Measurements from ENCODE around the gene SOBP. TPM values are rescaled to one million over a fixed set of nuclear protein-coding genes. Genes with fewer than 3 reads are reported as not detected.
"Not testable (repeated sequence)": the region's sequence is repeated elsewhere in the genome, so short reads cannot be mapped to it uniquely, and the experiment has no call there.

Gene SOBP
- total and polyA plus RNA-seq, 7 donors: 5.7 to 27.6 (median 19.5) TPM

GRCh38 chr6:107517274-107517673 is 27.4 kb downstream of the SOBP start:
- ATAC-seq: no peak
- H3K36me3 ChIP-seq (ENCODE audit: insufficient read depth in 1 of 2, low read depth in 1 of 2): peaks cover 0 to 15% of the 10 kb centered on the region in 2 donors
- H3K4me3 ChIP-seq: no peak overlapping the region
- no peaks in the 10 kb centered on the region for H3K9me3 ChIP-seq
- peaks cover under 1% of the 10 kb centered on the region for H3K4me1 ChIP-seq
- H3K27me3 ChIP-seq (ENCODE audit: insufficient read depth in 3 of 3, low read length in 2 of 3): no peaks in the 10 kb centered on the region
- no peak overlapping the region for H3K27ac ChIP-seq
- no peak for DNase-seq
- WGBS, 3 donors: 96 to 100% (median 98%) methylated on average over 1 of the region's 1 CpG
- TF ChIP-seq, protein P1, sequence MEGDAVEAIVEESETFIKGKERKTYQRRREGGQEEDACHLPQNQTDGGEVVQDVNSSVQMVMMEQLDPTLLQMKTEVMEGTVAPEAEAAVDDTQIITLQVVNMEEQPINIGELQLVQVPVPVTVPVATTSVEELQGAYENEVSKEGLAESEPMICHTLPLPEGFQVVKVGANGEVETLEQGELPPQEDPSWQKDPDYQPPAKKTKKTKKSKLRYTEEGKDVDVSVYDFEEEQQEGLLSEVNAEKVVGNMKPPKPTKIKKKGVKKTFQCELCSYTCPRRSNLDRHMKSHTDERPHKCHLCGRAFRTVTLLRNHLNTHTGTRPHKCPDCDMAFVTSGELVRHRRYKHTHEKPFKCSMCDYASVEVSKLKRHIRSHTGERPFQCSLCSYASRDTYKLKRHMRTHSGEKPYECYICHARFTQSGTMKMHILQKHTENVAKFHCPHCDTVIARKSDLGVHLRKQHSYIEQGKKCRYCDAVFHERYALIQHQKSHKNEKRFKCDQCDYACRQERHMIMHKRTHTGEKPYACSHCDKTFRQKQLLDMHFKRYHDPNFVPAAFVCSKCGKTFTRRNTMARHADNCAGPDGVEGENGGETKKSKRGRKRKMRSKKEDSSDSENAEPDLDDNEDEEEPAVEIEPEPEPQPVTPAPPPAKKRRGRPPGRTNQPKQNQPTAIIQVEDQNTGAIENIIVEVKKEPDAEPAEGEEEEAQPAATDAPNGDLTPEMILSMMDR (IDR thresholded peaks at IDR 0.05): no peak
- intact Hi-C loops (cut with DNase I): no loop called here

DNA sequence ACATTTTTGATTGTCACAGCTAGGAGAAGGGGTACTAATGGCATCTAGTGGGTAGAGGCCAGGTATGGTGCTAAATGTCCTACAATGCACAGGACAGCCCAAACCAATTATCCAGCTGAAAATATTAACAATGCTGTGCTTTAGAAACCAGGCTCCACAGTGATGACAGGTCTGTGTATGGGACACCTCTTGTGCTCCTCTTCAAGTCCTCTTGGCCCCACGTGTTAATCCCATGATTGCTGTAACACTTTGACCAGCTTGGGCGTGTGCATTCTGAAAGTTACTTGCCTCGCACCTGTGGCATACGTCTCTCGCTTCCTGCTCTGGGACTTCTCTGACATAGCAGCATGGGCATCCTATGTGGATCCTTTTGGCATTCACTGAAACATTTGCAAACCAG is 29.3 kb downstream of the SOBP start:
- H3K36me3 ChIP-seq (ENCODE audit: insufficient read depth in 1 of 2, low read depth in 1 of 2); H3K4me1 ChIP-seq; intact Hi-C loops (cut with DNase I); H3K27ac ChIP-seq; H3K4me3 ChIP-seq; ATAC-seq; H3K9me3 ChIP-seq; H3K27me3 ChIP-seq (ENCODE audit: insufficient read depth in 3 of 3, low read length in 2 of 3); DNase-seq: not testable (repeated sequence)
- 88 to 92% (median 92%) methylated on average over 5 of the region's 5 CpGs for WGBS, 3 donors

- DNase-seq; intact Hi-C loops (cut with DNase I); H3K27me3 ChIP-seq (ENCODE audit: insufficient read depth in 3 of 3, low read length in 2 of 3); H3K27ac ChIP-seq; H3K4me3 ChIP-seq; ATAC-seq; H3K9me3 ChIP-seq; H3K4me1 ChIP-seq: not testable (repeated sequence)
- peaks cover 0 to 14% of the 10 kb centered on the region in 2 donors for H3K36me3 ChIP-seq (ENCODE audit: insufficient read depth in 1 of 2, low read depth in 1 of 2)
- 0 to 63% (median 0%) methylated on average over 1 of the region's 2 CpGs for WGBS, 3 donors
Observed at GRCh38 chr6:107520706-107521105, 30.8 kb downstream of the SOBP start.

GRCh38 chr6:107523054-107523791 is 33.3 kb downstream of the SOBP start:
- DNase-seq (no peak), ATAC-seq (peak in 1 of 4 donors; percentile 37)
- intact Hi-C loops (cut with DNase I): no loop called here
- H3K4me1 ChIP-seq: no peaks in the 10 kb centered on the region
- no peaks in the 10 kb centered on the region for H3K9me3 ChIP-seq
- 77 to 90% (median 80%) methylated on average over 5 of the region's 5 CpGs for WGBS, 3 donors
- no peaks in the 10 kb centered on the region for H3K27me3 ChIP-seq (ENCODE audit: insufficient read depth in 3 of 3, low read length in 2 of 3)
- no peak overlapping the region for H3K4me3 ChIP-seq
- TF ChIP-seq, protein P1 (IDR thresholded peaks at IDR 0.05): no peak
- peaks cover 3 to 6% of the 10 kb centered on the region in 2 donors for H3K36me3 ChIP-seq (ENCODE audit: insufficient read depth in 1 of 2, low read depth in 1 of 2)
- no peak overlapping the region for H3K27ac ChIP-seq

- H3K27me3 ChIP-seq (ENCODE audit: insufficient read depth in 3 of 3, low read length in 2 of 3): no peaks in the 10 kb centered on the region
- WGBS, 3 donors: 87 to 92% (median 92%) methylated on average over 2 of the region's 2 CpGs
- DNase-seq (no peak), ATAC-seq (no peak)
- no peak overlapping the region for H3K27ac ChIP-seq
- H3K9me3 ChIP-seq: no peaks in the 10 kb centered on the region
- no peaks in the 10 kb centered on the region for H3K4me1 ChIP-seq
- intact Hi-C loops (cut with DNase I): no loop called here
- peaks cover 3 to 6% of the 10 kb centered on the region in 2 donors for H3K36me3 ChIP-seq (ENCODE audit: insufficient read depth in 1 of 2, low read depth in 1 of 2)
- TF ChIP-seq, protein P1 (IDR thresholded peaks at IDR 0.05): no peak
- no peak overlapping the region for H3K4me3 ChIP-seq
Observed at GRCh38 chr6:107523794-107524193, 33.9 kb downstream of the SOBP start.
